SU-DHL-6 (cell line): ENCODE data around the gene OSBPL5.

Experiments used
- H2AFZ ChIP-seq: fragments of 200-600 bp; sonication (generic); 2 replicates; pipeline ENCODE4 v1.6.1; 2014; ENCODE audit warnings: low read depth, mild to moderate bottlenecking, moderate library complexity, mixed read lengths, antibody characterized with exemption, low read length; ENCODE audit not compliant: severe bottlenecking
- H3F3A ChIP-seq: fragments of 200-600 bp; shearing (Covaris generic); 2 replicates; pipeline ENCODE4 v1.6.0; 2016; ENCODE audit warnings: antibody characterized with exemption, mild to moderate bottlenecking; ENCODE audit not compliant: insufficient read depth
- H3K27ac ChIP-seq: fragments of 200-600 bp; sonication (generic); 2 replicates; pipeline ENCODE4 v1.5.1; 2016; ENCODE audit warnings: low read depth, mild to moderate bottlenecking, low read length, moderate library complexity, mixed read lengths
- H3K27me3 ChIP-seq: fragments of 200-600 bp; sonication (generic), shearing (Covaris generic); 2 replicates; pipeline ENCODE4 v1.6.0; 2014; ENCODE audit warnings: mild to moderate bottlenecking, low read length
- H3K36me3 ChIP-seq: fragments of 200-600 bp; sonication (generic); 2 replicates; pipeline ENCODE4 v1.6.1; 2014; ENCODE audit warnings: mild to moderate bottlenecking, low read length, mixed read lengths
- H3K4me2 ChIP-seq: fragments of 300-600, 200-600 bp; shearing (Covaris generic), sonication (generic); 2 replicates; pipeline ENCODE4 v1.6.0; 2014; ENCODE audit warnings: low read length, low read depth, mild to moderate bottlenecking; ENCODE audit not compliant: poor library complexity, severe bottlenecking
- H3K4me3 ChIP-seq: fragments of 200-600 bp; sonication (generic); 2 replicates; pipeline ENCODE4 v1.5.1; 2014; ENCODE audit warnings: antibody characterized with exemption, low read length, mild to moderate bottlenecking, mixed read lengths; ENCODE audit not compliant: insufficient read depth, poor library complexity, severe bottlenecking
- H3K79me2 ChIP-seq: fragments of 200-600 bp; sonication (generic); 2 replicates; pipeline ENCODE4 v1.6.1; 2014; ENCODE audit warnings: mild to moderate bottlenecking, low read length, moderate library complexity; ENCODE audit not compliant: insufficient read depth
- H3K9ac ChIP-seq: fragments of 200-600 bp; sonication (generic); 2 replicates; pipeline ENCODE4 v1.7.0; 2014; ENCODE audit warnings: mild to moderate bottlenecking, low read length
- H3K9me2 ChIP-seq: fragments of 200-600 bp; sonication (generic); replicated peaks from 2 replicates; pipeline ENCODE4 v1.6.1; 2014; ENCODE audit warnings: low read length; ENCODE audit not compliant: insufficient read depth
- H3K9me3 ChIP-seq: fragments of 200-600 bp; sonication (generic); 2 replicates; pipeline ENCODE4 v1.6.1; 2014; ENCODE audit warnings: low read length, mixed read lengths; ENCODE audit not compliant: insufficient read depth
- H4K20me1 ChIP-seq: fragments of 200-600 bp; sonication (generic); 2 replicates; pipeline ENCODE4 v1.6.1; 2014; ENCODE audit warnings: low read depth, mild to moderate bottlenecking, antibody characterized with exemption, low read length, moderate library complexity, mixed read lengths
- CTCF ChIP-seq: fragments of 200-600 bp; sonication (generic); IDR thresholded peaks from one replicate; pipeline ENCODE4 v1.5.1; 2017; ENCODE audit warnings: antibody characterized with exemption, mild to moderate bottlenecking, low read length, moderate library complexity; ENCODE audit not compliant: insufficient read depth, poor library complexity, severe bottlenecking
- EZH2phosphoT487 ChIP-seq: fragments of 200-600 bp; sonication (generic), shearing (Covaris generic); conservative IDR thresholded peaks from 2 replicates; pipeline ENCODE4 v1.6.1; 2018; ENCODE audit warnings: mild to moderate bottlenecking, antibody characterized with exemption, low read length, moderate library complexity, mixed read lengths

The OSBPL5 gene

DNA sequence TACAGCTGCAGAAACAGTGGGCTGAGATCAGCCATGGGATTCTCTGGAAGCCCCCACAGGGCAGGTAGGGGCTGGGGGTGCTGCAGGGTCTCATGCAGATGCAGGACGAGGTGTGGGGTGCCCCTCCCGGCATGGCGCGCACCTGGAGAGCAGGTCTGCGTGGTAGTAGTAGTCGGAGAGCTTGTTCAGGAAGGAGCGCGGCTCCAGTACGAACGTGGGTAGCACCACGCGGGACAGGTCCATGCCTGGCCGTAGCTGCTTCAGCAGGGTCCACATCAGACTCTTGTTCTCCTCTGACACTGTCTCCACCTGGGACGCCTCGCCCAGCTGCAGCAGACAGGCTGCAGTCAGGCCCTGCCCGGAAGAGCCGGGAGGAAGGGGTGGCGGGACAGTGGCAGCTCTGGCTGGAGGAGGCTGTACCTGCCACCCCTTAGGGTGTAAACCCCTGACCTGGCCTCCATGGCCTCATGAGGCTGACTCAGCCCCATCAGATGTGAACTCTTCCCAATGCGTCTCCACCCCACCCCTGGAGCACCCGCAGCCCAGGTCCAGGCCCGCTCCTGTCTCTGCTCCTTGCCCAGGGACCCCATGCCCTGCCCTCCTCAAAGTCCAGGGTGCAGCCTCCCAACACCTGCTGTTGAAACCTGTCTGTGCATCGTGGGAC is 60.9 kb downstream of the OSBPL5 start:
- Histone ChIP-seq H3K27me3 (no peaks in the 10 kb centered on the region), H3K4me2 (no peak overlapping the region), H3K79me2 (no peaks in the 10 kb centered on the region), H3K36me3 (no peaks in the 10 kb centered on the region), H3K9me3 (no peaks in the 10 kb centered on the region), H3K27ac (no peak overlapping the region), H3F3A (no peaks in the 10 kb centered on the region), H3K9ac (no peak overlapping the region), H3K4me3 (no peak overlapping the region), H4K20me1 (no peaks in the 10 kb centered on the region), H2AFZ (no peak overlapping the region), H3K9me2 (no peaks in the 10 kb centered on the region)
- TF ChIP-seq CTCF: no peak
- no peak for TF ChIP-seq EZH2phosphoT487

DNA sequence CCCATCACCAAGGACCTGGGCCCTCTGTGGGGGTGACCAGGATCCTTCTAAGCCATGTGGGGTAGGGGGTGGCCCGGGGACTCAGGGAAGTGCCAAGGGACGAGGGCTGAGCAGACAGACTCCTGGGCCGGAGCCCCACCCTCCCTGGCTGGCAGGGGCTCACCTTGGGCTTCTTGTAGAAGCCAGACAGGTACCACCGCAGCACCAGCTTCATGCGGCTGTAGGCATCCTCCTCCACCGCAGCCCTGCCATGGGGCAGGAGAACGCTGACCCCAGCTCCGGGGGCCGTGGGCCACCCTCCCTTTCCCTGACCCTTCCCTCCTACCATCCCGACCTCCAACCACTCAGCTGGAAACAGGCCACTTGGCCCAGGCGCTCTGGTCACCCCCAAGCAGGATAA is 62.0 kb downstream of the OSBPL5 start:
- Histone ChIP-seq H4K20me1 (no peaks in the 10 kb centered on the region), H3K36me3 (no peaks in the 10 kb centered on the region), H3K4me3 (no peak overlapping the region), H3K27me3 (no peaks in the 10 kb centered on the region), H3K9me2 (no peaks in the 10 kb centered on the region), H3K79me2 (no peaks in the 10 kb centered on the region), H3K27ac (no peak overlapping the region), H3K9ac (no peak overlapping the region), H3K4me2 (no peak overlapping the region), H3F3A (no peaks in the 10 kb centered on the region), H3K9me3 (no peaks in the 10 kb centered on the region), H2AFZ (no peak overlapping the region)
- no peak for TF ChIP-seq EZH2phosphoT487
- no peak for TF ChIP-seq CTCF

DNA sequence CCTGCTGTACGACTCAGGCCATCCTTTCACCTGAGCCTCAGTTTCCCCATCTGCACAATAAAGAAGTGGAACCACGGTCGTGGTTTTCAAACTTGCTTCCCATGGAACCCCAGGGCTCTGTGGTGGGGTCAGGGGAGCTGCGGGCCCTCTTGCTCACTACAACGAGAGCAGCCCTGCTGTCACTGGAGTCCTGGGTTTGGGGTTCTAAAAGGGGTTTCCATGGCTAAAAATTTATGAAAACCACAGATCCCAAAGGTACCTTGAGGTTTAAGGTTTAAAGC is 62.5 kb downstream of the OSBPL5 start:
- no peak overlapping the region for H3K4me2 ChIP-seq

More for the DNA sequence above, 62.5 kb downstream of the OSBPL5 start:
- Histone ChIP-seq H4K20me1 (no peaks in the 10 kb centered on the region), H3K9ac (no peak overlapping the region), H3K9me3 (no peaks in the 10 kb centered on the region), H3K36me3 (no peaks in the 10 kb centered on the region), H3K27ac (no peak overlapping the region), H3F3A (no peaks in the 10 kb centered on the region), H3K79me2 (no peaks in the 10 kb centered on the region), H3K9me2 (no peaks in the 10 kb centered on the region), H3K4me3 (no peak overlapping the region), H2AFZ (no peak overlapping the region), H3K27me3 (no peaks in the 10 kb centered on the region)
- no peak for TF ChIP-seq EZH2phosphoT487
- TF ChIP-seq CTCF: no peak
